Lung microvascular endothelial cell (primary cell): ENCODE results near the gene NR3C2. TPM values are rescaled to one million over a fixed set of nuclear protein-coding genes. Genes with fewer than 3 reads are reported as not detected.

Source experiments
- DNase-seq, 2 donors: peaks; one replicate each; pipeline versions ENCODE4 v3.0.0 to v3.0.0-alpha.2; 2010; ENCODE audit warnings: low read depth in 2 of 2
- total RNA-seq: library from RNA; depleted of rRNA; stranded (reverse); fragments of >200 nt; gene quantifications from 2 replicates; pipeline ENCODE4 v1.2.1, GENCODE V29; 2014

The NR3C2 gene
- total RNA-seq, 1 donor from 2014 or later: 4.6 TPM

- DNase-seq: no peak
Observed at GRCh38 chr4:148057516-148057915, 384.7 kb downstream of the NR3C2 start.

- DNase-seq: peak; percentile 19 to 61
Observed at GRCh38 chr4:148056879-148057278, 385.3 kb downstream of the NR3C2 start.

- DNase-seq: no peak
Observed at GRCh38 chr4:148055844-148056243, 386.4 kb downstream of the NR3C2 start.

- peak in 1 of 2 donors; percentile 28 for DNase-seq
Observed at GRCh38 chr4:148054275-148054674, 387.9 kb downstream of the NR3C2 start.

- no peak for DNase-seq
Observed at GRCh38 chr4:148053298-148054003, 388.8 kb downstream of the NR3C2 start.

- no peak for DNase-seq
Observed at GRCh38 chr4:148052448-148052847, 389.8 kb downstream of the NR3C2 start.

GRCh38 chr4:148051403-148051802, 390.8 kb downstream of the NR3C2 start:
- DNase-seq: no peak

GRCh38 chr4:148048598-148048997, 393.6 kb downstream of the NR3C2 start:
- no peak for DNase-seq

- DNase-seq: peak; percentile 24 to 30
Observed at GRCh38 chr4:148044912-148045352, 397.3 kb downstream of the NR3C2 start.

GRCh38 chr4:148044089-148044911, 397.9 kb downstream of the NR3C2 start:
- peak in 1 of 2 donors; percentile 11 for DNase-seq

GRCh38 chr4:148041606-148042329, 400.4 kb downstream of the NR3C2 start:
- no peak for DNase-seq

GRCh38 chr4:148034813-148035212, 407.4 kb downstream of the NR3C2 start:
- DNase-seq: no peak

GRCh38 chr4:148030193-148030873, 411.9 kb downstream of the NR3C2 start:
- DNase-seq: no peak

GRCh38 chr4:148029781-148030180, 412.4 kb downstream of the NR3C2 start:
- DNase-seq: no peak
